Panc1 (cell line): ENCODE results near the gene AKAP11.

Experiments
- CTCF ChIP-seq: fragments of 450-650 bp; IDR thresholded peaks from 2 replicates; pipeline ENCODE4 v1.5.1; 2017; ENCODE audit warnings: mild to moderate bottlenecking
- POLR2AphosphoS5 ChIP-seq: IDR thresholded peaks from 2 replicates; pipeline ENCODE4 v1.6.1; 2012; ENCODE audit warnings: mild to moderate bottlenecking, low read depth, low read length, moderate library complexity
- REST ChIP-seq, 2 experiments: IDR thresholded peaks; 2 replicates each; pipeline ENCODE4 v1.6.1; 2011 to 2012; ENCODE audit warnings: low read depth in 2 of 2, control low read depth in 1 of 2, low read length in 1 of 2, mild to moderate bottlenecking in 1 of 2, moderate library complexity in 1 of 2; ENCODE audit not compliant: insufficient read depth in 1 of 2
- TCF7L2 ChIP-seq: IDR thresholded peaks from 2 replicates; pipeline ENCODE4 v1.6.1; 2011; ENCODE audit warnings: mild to moderate bottlenecking, low read depth, low read length, inconsistent platforms

GRCh38 chr13:42356184-42356575 lies 84.2 kb downstream of the AKAP11 start:
- TF ChIP-seq POLR2AphosphoS5 (no peak), CTCF (no peak), REST (IDR thresholded peaks at IDR 0.05; ENCODE audit: insufficient read depth in 1 of 2, low read depth in 2 of 2, low read length in 1 of 2) (no peak), TCF7L2 (no peak)
